Left ventricle myocardium inferior (tissue), 1 donor: ENCODE results near the gene FGF11. TPM values are rescaled to one million over a fixed set of nuclear protein-coding genes. Genes with fewer than 3 reads are reported as not detected.
A peak's percentile ranks its signal among the peaks of the same experiment; 100 is the strongest.

Source experiments
- DNase-seq: peaks from one replicate; pipeline ENCODE4 v3.0.0-alpha.2; 2020
- H3K27ac ChIP-seq: fragments of 200-600 bp; replicated peaks from 2 replicates; pipeline ENCODE4 v1.8.0; 2021
- H3K27me3 ChIP-seq: fragments of 200-600 bp; 2 replicates; pipeline ENCODE4 v1.8.0; 2021; ENCODE audit warnings: low read depth
- H3K36me3 ChIP-seq: fragments of 200-600 bp; 2 replicates; pipeline ENCODE4 v1.8.0; 2021
- H3K4me1 ChIP-seq: fragments of 200-600 bp; 2 replicates; pipeline ENCODE4 v1.8.0; 2021
- H3K4me3 ChIP-seq: fragments of 200-600 bp; 2 replicates; pipeline ENCODE4 v1.8.0; 2021; ENCODE audit warnings: mild to moderate bottlenecking, moderate library complexity
- H3K9me3 ChIP-seq: fragments of 200-600 bp; replicated peaks from 2 replicates; pipeline ENCODE4 v1.8.0; 2021
- intact Hi-C: fragments of 100-400 bp; cut with micrococcal nuclease; formaldehyde crosslinking; loops from one replicate; pipeline ENCODE4 v1.11.0; 2022
- total RNA-seq: library from RNA; stranded (reverse); fragmentation: NEBNext Ultra II Directional; extraction: Animal tissue kit (Norgen Biotek cat#: 25700); gene quantifications from one replicate; pipeline ENCODE4 v1.2.1, GENCODE V29; 2021
- TF ChIP-seq, protein P1 (sequence below): fragments of 200-600 bp; IDR thresholded peaks from 2 replicates; pipeline ENCODE4 v1.8.0; 2021; ENCODE audit warnings: antibody characterized with exemption, mild to moderate bottlenecking, borderline replicate concordance
- donor health status: DM: no; HTN: yes; CAD: no; lungs with severe emphysema.

Gene FGF11
- total RNA-seq, 1 donor from 2014 or later = 6.5 TPM

DNA sequence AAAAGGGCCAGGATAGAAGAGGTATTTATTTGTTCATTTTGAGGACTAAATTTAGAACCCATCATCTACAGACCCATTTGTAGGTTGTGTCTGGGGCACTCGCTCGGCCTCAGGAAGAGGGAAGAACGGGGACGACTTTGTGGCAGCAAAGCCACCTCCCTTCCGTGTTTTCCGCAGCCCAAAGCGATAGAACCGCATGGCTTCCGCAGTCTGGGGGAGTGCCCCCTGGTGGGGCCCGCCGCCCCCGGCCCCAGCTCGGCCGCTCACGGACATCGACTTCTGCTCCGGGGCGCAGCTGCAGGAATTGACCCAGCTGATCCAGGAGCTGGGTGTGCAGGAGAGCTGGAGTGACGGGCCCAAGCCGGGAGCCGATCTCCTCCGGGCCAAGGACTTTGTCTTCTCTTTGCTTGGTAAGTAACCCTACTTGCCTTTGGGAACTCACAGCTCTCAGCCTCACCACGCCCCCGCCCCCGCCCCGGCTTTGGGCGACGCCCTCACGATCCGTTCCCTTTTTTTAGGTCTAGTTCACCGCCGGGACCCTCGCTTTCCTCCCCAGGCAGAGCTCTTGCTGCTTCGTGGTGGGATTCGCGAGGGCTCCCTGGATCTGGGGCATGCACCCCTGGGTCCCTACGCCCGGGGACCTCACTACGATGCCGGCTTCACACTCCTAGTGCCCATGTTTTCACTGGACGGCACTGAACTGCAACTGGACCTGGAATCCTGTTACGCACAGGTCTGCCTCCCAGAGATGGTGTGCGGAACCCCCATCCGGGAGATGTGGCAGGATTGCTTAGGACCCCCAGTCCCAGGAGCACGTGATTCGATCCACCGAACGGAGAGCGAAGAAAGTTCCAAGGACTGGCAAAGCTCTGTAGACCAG is 3.4 kb upstream of the FGF11 start:
- intact Hi-C loops = no loop called here
- peak overlapping the region; percentile 69 for H3K4me3 ChIP-seq
- peak; percentile 45 for DNase-seq
- peak overlapping the region; percentile 75 for H3K27ac ChIP-seq
- TF ChIP-seq, protein P1, sequence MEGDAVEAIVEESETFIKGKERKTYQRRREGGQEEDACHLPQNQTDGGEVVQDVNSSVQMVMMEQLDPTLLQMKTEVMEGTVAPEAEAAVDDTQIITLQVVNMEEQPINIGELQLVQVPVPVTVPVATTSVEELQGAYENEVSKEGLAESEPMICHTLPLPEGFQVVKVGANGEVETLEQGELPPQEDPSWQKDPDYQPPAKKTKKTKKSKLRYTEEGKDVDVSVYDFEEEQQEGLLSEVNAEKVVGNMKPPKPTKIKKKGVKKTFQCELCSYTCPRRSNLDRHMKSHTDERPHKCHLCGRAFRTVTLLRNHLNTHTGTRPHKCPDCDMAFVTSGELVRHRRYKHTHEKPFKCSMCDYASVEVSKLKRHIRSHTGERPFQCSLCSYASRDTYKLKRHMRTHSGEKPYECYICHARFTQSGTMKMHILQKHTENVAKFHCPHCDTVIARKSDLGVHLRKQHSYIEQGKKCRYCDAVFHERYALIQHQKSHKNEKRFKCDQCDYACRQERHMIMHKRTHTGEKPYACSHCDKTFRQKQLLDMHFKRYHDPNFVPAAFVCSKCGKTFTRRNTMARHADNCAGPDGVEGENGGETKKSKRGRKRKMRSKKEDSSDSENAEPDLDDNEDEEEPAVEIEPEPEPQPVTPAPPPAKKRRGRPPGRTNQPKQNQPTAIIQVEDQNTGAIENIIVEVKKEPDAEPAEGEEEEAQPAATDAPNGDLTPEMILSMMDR = no peak
- no peaks in the 10 kb centered on the region for H3K9me3 ChIP-seq
- H3K36me3 ChIP-seq = no peaks in the 10 kb centered on the region
- H3K4me1 ChIP-seq = peaks cover 61% of the 10 kb centered on the region
- H3K27me3 ChIP-seq = peaks cover 28% of the 10 kb centered on the region

DNA sequence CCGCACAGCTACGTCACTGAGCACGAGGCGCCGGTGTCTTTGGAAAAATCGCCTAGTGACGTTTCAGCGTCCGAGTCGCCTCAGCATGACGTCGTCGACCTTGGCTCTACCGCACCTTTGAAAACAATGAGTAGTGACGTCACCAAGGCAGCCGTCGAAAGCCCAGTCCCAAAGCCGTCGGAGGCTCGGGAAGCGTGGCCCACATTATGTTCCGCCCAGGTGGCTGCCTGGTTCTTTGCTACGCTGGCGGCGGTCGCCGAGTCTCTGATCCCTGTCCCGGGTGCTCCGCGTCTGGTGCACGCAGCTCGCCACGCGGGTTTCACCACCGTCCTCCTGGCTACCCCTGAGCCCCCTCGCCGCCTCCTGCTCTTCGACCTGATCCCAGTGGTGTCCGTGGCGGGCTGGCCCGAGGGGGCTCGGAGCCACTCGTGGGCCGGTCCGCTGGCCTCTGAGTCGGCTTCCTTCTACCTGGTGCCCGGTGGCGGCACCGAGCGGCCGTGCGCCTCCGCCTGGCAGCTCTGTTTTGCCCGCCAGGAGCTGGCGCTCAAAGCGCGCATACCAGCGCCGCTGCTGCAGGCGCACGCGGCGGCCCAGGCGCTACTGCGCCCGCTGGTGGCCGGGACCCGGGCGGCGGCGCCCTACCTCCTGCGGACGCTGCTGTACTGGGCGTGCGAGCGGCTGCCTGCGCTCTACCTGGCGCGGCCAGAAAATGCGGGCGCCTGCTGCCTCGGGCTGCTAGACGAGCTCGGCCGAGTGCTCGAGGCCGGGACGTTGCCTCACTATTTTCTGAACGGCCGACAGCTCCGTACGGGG is 2.5 kb upstream of the FGF11 start:
- intact Hi-C loops = no loop called here
- peak; percentile 80 for DNase-seq
- H3K4me1 ChIP-seq = peaks cover 64% of the 10 kb centered on the region
- H3K9me3 ChIP-seq = no peaks in the 10 kb centered on the region
- TF ChIP-seq, protein P1 = peak; percentile 91
- peaks cover 28% of the 10 kb centered on the region for H3K27me3 ChIP-seq
- no peaks in the 10 kb centered on the region for H3K36me3 ChIP-seq
- H3K27ac ChIP-seq = peak overlapping the region; percentile 75
- H3K4me3 ChIP-seq = peak overlapping the region; percentile 69

DNA sequence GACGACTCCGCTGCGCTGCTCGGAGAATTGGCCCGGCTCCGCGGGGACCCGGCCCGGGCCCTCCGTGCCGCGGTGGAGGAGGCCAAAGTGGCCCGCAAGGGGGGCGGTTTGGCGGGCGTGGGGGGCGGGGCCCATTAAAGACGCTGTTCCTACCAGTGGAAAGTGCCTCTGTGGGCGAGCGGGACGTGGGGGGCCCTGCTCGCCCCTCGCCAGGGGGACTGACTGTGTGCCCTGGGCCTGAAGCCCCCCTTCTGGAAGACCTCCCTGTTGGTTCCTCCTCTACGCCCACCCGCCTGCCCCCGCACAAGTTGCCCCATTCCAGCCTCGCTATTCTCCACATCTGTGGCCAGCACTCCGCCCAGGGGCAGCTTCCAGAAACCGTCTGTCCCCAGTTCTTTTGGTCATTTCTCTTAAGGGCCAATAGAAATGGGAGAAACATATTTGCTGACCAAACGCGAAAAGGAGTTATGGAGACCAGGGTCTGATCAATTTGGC is 1.9 kb upstream of the FGF11 start:
- Histone ChIP-seq H3K27ac (peak overlapping the region; percentile 75), H3K4me1 (peaks cover 64% of the 10 kb centered on the region), H3K4me3 (peak overlapping the region; percentile 69), H3K27me3 (peaks cover 28% of the 10 kb centered on the region), H3K36me3 (no peaks in the 10 kb centered on the region), H3K9me3 (no peaks in the 10 kb centered on the region)
- DNase-seq = no peak
- TF ChIP-seq, protein P1 = no peak
- intact Hi-C loops = no loop called here

DNA sequence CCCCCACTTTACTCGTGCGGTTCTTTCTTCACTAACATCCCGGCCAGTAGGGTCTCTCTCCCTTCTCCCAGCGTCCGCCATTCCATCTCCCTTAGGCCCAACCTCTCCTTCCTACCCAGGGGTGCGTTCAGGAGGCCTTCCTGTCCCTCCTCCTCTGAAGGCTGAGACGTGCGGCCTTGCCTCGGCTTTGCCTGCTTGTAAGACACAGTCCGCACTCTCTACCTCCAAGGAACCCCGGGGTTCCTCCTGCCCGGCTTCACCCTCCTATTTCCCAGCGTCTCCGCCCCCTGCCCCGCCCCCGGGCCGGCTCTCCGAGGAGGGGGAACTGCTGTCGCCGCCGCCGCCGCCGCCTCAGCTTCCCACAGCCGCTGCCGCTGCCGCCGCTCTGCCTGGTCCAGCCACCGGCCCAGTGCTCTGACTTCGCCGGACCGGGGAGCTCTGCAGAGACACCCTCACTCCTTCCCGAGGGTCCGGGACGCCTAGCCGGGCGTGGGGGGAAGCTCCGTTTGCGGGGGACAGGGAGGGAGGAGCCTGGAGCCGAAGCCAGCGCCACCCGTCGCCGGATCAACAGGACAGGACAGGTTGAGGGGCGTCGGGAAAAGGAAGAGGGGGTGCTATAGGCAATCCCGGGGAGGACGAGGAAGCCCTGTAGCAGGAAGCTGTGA is 1.2 kb upstream of the FGF11 start:
- peaks cover 28% of the 10 kb centered on the region for H3K27me3 ChIP-seq
- no peaks in the 10 kb centered on the region for H3K36me3 ChIP-seq
- TF ChIP-seq, protein P1 = no peak
- H3K9me3 ChIP-seq = no peaks in the 10 kb centered on the region
- H3K4me1 ChIP-seq = peaks cover 64% of the 10 kb centered on the region
- intact Hi-C loops = no loop called here
- peak overlapping the region; percentile 69 for H3K4me3 ChIP-seq
- DNase-seq = peak; percentile 78
- H3K27ac ChIP-seq = peak overlapping the region; percentile 75
